Stomach (tissue), 4 donors: ENCODE results near the gene NAALAD2.
A peak's percentile ranks its signal among the peaks of the same experiment; 100 is the strongest.

Source experiments
- EP300 ChIP-seq: sonication (generic); formaldehyde crosslinking; IDR thresholded peaks from one replicate; pipeline ENCODE4 v1.6.1; 2017; ENCODE audit warnings: antibody characterized with exemption
- POLR2A ChIP-seq, 4 donors: fragments of 450-650 bp; IDR thresholded peaks; one replicate each; pipeline ENCODE4 v1.6.1; 2016; ENCODE audit warnings: antibody characterized with exemption in 4 of 4, control low read depth in 2 of 4, mild to moderate bottlenecking in 1 of 4, moderate library complexity in 1 of 4
- TF ChIP-seq, protein P1 (sequence below), 7 experiments: fragments of 450-650 bp in 4 of 7; fragments of 200-600 bp in 3 of 7; sonication (generic) in 3 of 7; IDR thresholded peaks; one replicate each; pipeline ENCODE4 v1.5.1; 2016 to 2019; ENCODE audit warnings: antibody characterized with exemption in 7 of 7, control low read depth in 2 of 7, mild to moderate bottlenecking in 1 of 7

DNA sequence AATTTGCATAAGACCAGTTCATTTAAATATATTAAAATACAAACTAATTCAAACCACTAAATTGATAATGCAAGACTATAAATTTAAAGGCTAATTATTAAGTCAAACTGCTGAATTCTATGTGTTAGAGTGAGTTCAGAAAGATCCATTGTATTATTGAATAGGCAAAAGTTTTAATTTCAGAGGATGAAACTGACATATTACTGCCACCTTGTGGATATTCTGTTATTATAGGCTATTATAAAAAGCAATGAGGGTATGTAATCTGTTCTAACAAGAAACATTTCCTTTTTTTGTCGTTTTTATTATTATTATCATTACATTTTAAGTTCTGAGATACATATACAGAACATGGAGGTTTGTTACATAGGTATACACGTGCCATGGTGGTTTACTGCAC lies 20.9 kb upstream of the NAALAD2 start:
- TF ChIP-seq, protein P1, sequence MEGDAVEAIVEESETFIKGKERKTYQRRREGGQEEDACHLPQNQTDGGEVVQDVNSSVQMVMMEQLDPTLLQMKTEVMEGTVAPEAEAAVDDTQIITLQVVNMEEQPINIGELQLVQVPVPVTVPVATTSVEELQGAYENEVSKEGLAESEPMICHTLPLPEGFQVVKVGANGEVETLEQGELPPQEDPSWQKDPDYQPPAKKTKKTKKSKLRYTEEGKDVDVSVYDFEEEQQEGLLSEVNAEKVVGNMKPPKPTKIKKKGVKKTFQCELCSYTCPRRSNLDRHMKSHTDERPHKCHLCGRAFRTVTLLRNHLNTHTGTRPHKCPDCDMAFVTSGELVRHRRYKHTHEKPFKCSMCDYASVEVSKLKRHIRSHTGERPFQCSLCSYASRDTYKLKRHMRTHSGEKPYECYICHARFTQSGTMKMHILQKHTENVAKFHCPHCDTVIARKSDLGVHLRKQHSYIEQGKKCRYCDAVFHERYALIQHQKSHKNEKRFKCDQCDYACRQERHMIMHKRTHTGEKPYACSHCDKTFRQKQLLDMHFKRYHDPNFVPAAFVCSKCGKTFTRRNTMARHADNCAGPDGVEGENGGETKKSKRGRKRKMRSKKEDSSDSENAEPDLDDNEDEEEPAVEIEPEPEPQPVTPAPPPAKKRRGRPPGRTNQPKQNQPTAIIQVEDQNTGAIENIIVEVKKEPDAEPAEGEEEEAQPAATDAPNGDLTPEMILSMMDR (IDR thresholded peaks at IDR 0.05): peak in 1 of 7 experiments; percentile 20
- no peak for TF ChIP-seq POLR2A (IDR thresholded peaks at IDR 0.05)
- no peak for TF ChIP-seq EP300
